NCI-H128 (cell line): ENCODE measurements around the gene PRSS38.

Experiments
- DNase-seq: peaks from one replicate; lab custom pipeline; 2025; ENCODE audit not compliant: unreplicated experiment; lab: John Stamatoyannopoulos, UW

The PRSS38 gene

DNA sequence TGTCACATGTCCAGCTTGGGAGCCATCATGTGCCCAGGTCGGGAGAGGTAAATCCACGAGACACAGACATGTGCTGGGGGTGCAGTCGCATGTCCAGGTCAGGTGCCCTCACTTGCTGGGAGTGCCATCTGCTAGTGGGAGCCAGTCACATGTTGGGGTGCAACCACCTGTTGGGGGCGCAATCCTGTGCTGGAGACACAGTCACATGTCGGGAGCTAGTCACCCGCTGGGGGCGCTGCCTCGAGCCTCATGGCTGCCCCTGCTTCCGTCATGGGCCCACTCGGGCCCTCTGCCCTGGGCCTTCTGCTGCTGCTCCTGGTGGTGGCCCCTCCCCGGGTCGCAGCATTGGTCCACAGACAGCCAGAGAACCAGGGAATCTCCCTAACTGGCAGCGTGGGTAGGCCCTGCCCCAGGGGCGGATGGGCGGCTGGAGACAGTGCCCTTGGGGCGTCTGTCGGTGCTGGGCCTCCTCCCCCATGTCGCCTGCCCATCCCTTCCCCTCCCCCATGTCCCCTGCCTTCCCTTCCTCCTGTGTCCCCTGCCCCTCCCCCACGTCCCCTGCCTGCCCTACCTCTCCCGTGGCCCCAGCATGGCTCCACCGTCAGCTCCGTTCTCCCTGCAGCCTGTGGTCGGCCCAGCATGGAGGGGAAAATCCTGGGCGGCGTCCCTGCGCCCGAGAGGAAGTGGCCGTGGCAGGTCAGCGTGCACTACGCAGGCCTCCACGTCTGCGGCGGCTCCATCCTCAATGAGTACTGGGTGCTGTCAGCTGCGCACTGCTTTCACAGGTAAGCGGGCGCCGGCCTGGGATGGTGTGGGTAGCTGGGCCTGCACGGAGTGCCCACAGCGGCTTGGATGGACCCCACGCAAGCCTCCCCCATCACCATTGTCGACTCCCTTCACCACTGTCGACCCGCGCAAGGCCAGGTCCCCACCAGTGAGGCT is at the start of gene PRSS38:
PRSS38 (plus strand) TSS at position 208 of the 942 bp plus-strand sequence; CDS start at position 250, 42 bp downstream.
- DNase-seq = no peak

DNA sequence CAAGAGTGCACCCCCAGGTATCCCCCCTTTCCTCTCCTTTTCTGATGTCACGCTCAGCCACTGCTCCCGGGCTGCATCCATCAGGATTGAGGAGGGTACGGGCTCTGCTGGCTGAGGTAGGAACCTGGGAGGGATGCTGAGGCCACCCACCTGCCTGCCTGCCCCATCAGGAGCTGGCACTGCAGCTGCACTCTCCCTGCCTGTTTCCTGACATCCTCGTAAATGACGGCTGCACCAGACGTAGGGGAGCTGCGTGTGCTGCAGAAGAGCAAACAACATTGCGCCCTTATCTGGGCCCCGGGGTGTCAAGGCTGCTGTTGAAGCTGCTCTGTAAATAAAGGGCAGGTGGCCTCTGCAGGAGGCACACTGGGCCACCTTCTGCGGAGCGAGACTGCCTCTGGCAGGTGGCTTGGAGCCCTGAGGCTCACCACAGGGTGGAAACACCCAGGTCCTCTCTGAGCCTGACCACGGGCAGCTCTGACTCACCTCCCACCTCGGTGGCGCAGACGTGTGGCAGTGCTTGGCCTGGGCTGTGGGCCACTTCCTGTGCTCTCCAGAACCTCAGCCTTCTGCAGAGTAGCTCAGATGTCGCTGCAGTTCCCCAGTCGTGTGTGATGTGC is 49.4 kb upstream of the PRSS38 start:
- peak; percentile 70 for DNase-seq

DNA sequence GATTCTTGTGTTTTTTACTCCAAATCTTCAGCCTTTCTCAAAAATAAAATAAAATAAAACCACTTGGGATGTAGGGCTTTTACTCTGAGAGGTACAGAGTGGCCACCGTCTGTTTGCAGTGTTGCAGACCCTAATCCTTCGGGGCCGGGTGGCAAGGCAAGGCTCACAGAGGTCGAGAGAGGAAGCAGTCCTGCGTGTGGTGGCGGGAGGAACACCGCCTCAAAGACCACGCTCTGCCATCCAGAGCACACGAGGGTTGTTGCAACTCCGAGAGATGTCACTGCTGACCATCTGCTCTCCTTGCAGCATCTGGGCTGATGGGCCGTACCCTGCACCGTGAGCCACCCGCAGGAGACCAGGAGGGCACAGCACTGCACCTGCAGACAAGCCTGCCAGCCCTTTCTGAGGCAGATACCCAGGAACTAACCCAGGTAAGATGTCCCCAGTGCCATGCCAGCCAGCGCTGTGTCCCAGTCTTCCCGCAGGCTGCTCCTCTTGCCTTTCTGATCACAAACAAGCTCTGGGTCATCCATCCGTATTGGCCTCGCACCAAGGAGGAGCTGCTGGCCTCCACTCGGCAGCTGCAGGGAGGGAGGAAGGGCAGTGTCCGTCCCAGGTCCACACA is 48.7 kb upstream of the PRSS38 start:
- no peak for DNase-seq

DNA sequence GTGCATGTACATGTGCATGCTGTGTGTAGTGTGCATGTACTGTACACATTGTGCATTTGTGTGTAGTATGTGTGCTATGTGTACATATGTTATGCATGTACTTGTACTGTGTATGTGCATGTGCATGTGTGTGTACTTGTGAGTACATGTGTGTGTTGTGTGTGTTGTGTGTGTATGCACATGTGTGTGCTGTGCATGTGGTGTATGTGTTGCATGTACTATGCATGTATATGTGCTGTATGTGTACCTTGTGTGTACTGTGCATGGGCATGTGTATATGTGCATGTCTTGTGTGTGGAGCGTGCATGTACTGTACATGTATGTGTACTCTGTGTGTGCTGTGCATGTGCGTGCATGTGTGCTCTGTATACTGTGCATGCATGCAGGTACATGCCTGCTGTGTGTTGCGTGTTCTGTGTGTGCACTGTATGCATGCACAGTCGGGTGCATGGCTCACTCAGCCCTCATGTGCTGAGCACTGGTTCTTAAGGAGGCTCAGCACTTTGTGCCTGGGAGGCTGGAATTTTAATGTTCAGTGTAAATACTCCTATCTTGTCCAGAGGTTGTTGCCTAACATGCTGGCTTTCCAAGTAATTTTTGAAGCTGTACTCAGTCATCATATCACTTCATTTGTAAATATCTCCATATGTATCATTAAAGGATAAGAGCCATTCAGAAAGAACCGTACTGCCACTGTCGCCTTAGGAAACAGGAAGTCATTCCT is 47.9 kb upstream of the PRSS38 start:
- DNase-seq = no peak

DNA sequence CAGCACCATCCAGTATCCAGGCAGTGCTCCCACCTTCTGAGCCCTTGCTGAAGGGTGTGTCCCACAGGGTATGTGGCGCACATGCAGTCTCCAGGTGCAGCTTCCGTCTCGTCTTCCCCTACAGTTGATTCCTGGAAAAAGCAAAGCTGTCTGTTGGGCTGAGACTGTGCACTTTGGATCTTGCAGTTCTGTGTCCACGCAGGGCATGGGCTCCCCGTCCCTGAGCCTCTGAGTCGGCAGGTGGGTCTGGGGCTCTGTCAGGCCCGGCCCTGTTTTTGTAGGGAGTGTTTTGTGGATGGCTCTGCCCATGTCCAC is 47.4 kb upstream of the PRSS38 start:
- DNase-seq = no peak

DNA sequence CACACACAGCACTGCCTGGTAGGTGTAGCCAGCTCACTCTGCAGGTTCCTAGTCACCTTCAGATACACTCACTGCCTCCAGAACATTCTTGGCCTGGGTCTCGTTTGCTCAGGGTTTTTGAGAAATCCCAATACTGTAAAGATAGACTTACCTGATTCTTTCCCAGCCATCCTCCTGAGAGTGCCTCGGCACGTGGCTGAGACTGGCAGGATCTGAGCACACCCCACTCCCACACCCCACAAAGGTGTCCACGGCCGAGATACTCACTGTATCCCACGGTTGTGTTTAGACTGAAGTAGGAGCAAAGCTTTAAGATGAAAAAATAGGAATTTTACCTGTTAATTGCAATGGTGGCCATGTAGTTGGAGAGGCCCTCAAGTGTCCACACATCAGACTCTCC is 46.8 kb upstream of the PRSS38 start:
- DNase-seq = no peak

DNA sequence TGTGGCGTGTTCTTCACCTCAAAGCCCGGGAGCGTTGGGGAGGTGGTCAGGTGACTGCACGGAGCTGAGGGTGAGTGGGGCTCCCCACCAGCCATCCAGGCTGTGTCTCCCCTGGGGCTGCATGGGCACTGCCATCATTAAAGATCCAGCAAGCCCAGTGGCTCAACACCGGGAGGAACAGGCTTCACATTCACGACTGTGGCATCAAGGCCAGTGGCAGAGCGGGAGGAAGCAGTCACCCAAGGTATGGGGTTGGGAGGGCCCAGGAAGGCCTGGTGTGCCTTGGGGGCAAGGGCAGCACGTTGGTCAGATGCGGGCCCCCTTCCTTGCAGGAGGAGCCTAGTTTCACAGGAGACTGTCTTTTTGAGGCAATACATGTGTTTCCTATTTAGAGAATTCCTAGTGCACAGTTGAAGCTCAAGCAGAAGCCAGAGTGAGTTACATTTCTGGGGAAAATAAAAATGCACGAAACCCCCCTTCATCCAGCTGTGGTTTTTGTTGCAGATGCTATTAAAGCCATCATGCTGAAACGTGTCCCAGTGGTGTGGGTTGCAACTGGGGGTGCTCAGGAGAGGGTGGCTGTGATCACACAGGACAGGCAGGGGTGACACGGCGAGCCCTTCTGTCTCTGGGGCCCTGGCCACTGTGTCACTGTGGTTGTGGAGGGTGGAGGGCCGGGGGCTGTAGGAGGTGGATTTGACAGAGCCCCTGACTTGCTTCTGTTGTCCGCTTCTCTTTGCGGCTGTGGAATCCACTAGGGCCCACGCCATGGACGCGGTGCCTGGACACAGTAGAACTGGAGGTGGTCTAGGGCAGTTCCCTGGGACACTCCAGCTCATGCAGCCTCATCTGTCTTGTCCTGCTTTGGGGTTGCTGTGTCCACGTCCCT is 46.2 kb upstream of the PRSS38 start:
- DNase-seq = no peak

DNA sequence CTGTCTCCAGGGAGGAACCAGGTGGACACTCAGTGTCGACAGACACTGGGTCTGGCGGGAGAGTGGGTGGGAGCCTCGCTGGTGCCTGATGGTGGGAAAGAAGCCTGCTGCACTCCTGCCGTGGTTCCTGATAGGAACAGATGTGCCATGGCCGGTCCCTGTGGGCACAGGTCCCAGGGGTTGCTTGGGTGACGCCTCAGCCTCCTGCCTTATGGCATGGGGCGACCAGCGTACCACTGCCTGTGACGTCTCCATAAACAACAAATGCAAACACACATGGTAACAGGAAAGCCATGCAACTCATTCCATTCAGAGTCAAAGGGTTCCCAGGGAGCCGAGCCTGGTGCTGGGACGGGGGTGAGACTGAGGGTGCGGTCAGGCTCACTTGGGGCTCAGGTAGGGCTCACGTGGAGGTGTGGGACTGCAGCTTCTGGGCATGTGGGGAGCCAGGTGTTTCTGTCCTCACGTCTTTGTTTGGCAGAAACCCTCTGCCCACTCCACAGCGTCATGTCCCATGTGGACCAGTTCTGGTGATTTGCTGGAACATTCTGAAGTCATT is 45.5 kb upstream of the PRSS38 start:
- DNase-seq = no peak

DNA sequence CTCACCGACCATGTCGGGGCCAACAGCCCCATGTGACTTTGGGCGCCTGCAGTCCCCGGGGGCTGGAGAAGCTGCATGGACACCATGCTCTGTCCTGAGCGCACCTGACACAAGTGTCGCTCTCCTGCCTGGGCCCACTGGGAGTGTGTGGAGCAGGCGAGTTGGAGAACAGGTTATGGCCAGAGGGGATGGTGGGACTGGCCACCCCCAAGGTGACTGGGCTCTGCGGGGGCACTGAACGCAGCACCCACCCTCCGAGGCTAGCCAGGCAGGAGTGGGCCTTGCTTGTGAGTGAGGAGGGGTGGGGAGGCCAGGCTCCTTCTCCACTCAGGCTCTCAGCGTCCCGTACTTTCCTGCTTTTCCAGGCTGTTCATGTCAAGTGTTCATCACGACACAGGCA is 44.7 kb upstream of the PRSS38 start:
- no peak for DNase-seq

DNA sequence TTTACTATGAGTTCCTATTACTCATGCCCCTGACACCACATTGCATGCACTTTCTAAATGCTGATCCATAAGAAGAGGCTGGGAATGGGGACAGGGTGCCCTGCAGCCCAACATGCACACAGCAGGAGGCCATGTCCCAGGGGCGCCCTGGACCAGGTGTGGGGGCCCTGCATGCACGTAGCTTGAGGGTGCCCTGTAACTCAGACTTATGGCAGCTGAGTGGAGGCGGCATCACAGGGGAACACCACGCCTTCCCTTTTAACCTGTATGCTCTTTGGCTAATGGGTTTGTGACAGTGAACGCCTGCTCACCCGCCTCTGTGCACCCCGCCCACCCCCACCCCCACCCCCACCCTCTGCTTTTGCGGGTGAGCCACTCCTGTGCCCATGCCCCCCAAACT is 44.1 kb upstream of the PRSS38 start:
- no peak for DNase-seq

DNA sequence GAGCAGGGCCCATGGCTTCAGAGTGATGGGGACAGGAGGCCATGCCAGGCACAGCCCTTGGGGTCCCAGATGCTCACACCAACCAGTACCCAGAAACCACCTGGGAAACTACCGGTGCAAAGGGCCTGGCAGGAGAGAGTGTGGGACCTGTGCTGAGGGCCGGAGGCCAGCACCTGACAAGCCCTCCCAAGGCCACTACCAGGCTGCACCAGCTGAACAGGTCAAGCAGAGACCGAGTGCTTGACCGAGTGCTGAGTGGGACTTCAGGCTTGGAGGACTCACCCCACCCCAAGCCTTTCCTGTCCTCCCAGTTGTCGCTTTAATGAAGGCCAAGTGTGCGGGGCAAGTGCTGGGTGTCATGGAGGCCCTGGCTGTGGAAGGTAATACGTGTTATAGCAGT is 43.7 kb upstream of the PRSS38 start:
- DNase-seq = no peak

DNA sequence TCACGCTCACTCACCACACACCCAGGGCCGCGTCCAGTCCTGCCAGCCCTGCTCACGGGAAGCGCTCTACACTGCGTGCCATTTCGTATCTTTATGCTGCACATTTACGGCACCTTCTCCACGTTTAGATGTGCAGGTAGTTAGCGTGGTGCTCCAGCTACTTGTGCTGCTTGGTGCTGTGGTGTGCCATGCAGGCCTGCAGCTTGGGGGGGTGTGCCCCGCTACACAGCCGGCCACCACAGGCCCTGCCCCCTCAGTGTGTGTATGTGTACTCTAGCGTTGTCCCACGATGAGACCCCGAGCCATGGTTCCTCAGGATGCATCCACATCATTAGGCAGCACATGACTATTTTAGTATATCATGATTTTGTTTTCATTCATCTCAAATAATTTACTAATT is 41.9 kb upstream of the PRSS38 start:
- DNase-seq = no peak

DNA sequence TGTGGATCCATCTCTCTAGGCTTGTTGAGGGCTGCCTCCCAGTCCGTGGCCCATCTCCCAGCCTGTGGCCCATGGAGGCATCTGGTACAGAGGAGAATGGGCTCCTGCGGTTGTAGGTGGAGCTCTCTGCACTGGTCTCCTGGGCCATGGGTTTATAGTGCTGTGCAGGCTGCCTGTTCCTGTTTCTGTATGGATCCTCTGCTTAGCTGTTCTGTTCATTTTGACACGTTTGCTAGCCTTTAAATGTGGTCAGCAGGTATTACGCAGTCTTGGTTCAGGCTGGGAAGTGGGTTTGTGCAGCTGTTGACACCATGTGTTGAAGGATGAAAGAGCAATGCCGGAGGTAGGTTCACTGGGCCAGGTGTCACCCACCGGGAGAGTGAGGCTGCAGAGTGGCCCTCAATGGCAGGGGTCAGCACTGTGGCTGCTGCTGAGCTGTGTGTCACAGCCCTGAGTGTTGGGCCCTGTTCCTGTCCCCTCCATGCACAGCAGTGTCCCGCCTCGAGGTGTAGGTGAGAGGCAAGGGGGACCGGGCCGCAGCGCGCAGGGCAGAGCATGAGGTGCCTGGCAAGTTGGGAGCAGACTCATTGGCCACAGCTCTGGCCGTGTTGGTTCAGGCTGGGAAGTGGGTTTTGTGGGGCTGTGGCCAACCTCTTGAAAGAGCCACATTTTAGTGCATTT is 41.3 kb upstream of the PRSS38 start:
- DNase-seq = no peak

DNA sequence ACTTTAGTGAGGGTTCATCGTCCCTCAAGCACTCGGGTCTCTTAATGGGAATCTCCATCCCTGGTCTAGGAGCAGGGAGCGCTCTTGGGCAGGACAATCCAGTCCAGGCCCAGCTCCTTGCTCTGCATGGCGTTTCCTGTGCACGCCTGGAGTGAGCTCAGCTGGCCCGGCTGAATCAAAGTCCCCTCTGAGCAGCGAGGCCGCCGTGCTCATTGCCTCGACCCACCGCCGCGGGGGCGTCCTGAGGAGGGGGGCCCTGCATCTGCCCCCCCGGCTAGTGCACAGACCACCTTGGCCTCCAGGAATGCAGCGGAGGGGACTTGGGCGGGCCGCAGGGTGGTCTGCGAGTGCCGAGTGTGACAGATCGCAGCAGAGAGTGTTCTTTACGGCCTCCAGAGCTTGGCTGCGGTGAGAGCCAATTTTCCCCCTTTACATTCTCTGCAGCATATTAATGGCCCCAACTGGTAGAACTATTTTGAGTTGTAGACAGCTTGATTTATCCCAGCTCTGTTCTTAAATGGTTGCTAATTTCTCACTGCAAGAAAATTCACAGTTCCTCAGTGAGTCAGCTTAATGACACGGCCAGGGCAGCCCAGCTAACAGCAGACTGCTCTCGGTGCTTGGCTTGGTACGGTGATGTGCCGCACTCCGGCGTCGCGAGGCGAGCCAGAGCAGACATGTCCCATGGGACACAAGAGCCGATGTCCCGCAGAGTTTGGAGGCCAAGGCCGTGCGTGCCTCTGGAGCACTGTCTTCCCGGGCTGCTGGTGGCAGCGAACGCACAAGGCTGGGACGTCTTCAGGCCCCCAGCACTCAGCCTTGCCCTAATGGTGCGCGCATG is 40.4 kb upstream of the PRSS38 start:
- no peak for DNase-seq

DNA sequence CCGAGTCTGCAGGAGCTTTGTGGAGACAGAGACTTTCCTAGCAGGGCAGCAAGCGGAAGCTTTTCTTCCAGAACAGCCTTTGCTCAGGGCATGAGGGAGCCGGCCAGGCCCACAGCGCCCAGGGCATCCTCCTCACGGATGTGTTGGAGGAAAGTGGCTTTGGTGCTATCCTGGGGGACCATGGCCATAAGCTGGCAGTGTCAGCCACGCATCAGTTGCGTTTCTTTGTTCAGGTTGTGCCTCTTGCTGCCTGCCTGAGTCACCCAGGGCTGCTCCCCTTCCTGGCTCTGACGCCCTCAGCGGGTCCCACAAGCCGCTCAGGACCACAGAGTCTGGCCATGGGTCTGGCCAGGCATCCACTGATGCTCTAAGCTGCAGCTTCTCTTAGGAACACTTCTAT is 39.6 kb upstream of the PRSS38 start:
- DNase-seq = no peak

DNA sequence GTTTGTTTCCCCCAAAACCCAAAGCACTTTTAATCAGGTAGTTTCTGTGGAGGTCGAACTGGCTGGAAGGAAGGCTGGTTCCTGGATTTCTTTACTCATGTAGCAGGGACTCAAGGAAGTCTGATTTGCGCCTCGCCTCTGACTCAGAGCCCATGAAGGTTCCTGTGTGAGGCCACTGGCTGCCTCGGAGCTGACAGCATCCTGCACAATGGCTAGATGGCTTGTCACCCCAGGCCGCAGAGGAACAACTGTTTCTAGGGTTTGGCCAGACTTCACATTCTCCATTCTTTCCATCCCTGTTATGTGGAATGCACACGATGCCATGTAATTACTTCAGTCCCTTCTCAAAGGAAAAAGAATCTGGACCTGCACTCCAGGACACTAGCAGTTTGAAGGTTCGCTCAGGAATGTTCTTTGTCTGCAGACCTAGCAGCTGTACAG is 39.1 kb upstream of the PRSS38 start:
- DNase-seq = no peak

DNA sequence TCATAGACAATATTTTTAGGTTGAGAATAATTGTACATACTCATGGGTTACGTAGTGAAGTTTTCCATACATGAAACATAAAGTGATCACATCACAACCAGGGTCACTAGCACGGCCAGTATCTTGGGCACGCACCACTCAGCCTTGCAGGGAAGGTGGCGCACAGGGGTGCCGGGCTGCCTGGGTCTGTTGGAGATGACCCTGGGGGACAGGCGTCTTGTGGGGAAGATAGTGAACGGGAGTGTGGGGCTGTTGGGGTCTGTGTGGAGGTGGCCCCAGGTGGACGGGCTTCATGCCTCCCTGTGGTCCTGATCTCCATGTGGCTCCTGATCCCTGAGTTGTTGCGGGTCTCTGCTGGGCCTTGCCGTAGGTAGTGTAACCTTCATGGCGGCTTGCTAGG is 38.3 kb upstream of the PRSS38 start:
- DNase-seq = no peak

DNA sequence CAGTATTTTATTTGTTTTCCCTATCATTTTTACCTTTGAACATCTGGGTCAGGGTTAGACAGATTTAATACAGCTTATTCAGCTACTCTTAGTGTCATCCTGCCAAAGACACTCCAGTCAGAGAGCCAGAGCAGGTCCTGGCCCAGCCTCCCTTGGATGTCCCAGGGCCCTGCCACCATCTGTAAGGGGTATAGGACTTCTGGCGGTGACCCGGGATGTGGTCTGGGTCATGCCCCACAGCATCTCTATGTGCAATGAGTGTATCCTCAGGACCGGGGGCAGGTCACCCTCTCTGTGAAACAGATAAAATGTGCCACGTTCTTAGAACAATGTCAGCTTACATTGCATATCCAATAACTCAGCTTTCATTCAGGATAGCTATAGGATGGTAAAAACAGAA is 37.8 kb upstream of the PRSS38 start:
- no peak for DNase-seq
